Mononuclear cell (primary cell): ENCODE results near the gene RXFP3. TPM values are rescaled to one million over a fixed set of nuclear protein-coding genes. Genes with fewer than 3 reads are reported as not detected.

Experiments used
- H3K27me3 ChIP-seq: 2 replicates; pipeline ENCODE4 v1.6.0; 2011; ENCODE audit warnings: low read length, control low read depth; ENCODE audit not compliant: insufficient read depth
- H3K4me1 ChIP-seq: 2 replicates; pipeline ENCODE4 v1.5.1; 2011; ENCODE audit warnings: mild to moderate bottlenecking, low read length, control low read depth; ENCODE audit not compliant: insufficient read depth
- H3K4me3 ChIP-seq: 2 replicates; pipeline ENCODE4 v1.5.1; 2011; ENCODE audit warnings: mild to moderate bottlenecking, low read length, moderate library complexity
- H3K9me3 ChIP-seq: 2 replicates; pipeline ENCODE4 v1.5.1; 2011; ENCODE audit warnings: low read depth, mild to moderate bottlenecking, control low read depth, low read length
- total RNA-seq: library from RNA; depleted of rRNA; stranded (reverse); fragments of >200 nt; gene quantifications from one replicate; pipeline ENCODE4 v1.2.3, GENCODE V29; 2012

RXFP3 gene
- total RNA-seq, 1 donor = not detected

DNA sequence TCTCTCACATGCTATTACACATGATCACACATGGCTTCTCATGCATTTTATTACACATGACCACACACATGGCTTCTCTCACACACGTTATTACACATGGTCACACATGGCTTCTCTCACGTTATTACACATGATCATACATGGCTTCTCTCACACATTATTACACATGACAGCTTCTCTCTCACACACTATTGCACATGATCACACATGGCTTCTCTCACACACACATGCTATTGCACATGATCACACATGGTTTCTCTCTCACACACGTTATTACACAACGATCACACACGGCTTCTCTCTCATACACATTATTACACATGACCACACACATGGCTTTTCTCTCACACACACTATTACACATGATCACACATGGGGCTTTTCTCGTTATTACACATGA, 49.3 kb downstream of the RXFP3 start:
- H3K9me3 ChIP-seq = peaks cover 11% of the 10 kb centered on the region
- no peak overlapping the region for H3K4me3 ChIP-seq
- H3K4me1 ChIP-seq = no peaks in the 10 kb centered on the region
- no peaks in the 10 kb centered on the region for H3K27me3 ChIP-seq

Other genes with a start within 250 kb of the RXFP3 start
- under 0.01 TPM for gene ADAMTS12, start 44.4 kb upstream of the RXFP3 start, total RNA-seq
- gene SLC45A2, start 48.3 kb downstream of the RXFP3 start, total RNA-seq = under 0.01 TPM
- 2.0 TPM for gene AMACR, start 71.7 kb downstream of the RXFP3 start, total RNA-seq
- gene C1QTNF3, start 106.8 kb downstream of the RXFP3 start, total RNA-seq = 3.6 TPM